Measurements from ENCODE around the gene SERPINA6. TPM values are rescaled to one million over a fixed set of nuclear protein-coding genes. Genes with fewer than 3 reads are reported as not detected.

SERPINA6 gene
- total RNA-seq, 1 donor from 2014 or later, result 1.1 TPM

DNA sequence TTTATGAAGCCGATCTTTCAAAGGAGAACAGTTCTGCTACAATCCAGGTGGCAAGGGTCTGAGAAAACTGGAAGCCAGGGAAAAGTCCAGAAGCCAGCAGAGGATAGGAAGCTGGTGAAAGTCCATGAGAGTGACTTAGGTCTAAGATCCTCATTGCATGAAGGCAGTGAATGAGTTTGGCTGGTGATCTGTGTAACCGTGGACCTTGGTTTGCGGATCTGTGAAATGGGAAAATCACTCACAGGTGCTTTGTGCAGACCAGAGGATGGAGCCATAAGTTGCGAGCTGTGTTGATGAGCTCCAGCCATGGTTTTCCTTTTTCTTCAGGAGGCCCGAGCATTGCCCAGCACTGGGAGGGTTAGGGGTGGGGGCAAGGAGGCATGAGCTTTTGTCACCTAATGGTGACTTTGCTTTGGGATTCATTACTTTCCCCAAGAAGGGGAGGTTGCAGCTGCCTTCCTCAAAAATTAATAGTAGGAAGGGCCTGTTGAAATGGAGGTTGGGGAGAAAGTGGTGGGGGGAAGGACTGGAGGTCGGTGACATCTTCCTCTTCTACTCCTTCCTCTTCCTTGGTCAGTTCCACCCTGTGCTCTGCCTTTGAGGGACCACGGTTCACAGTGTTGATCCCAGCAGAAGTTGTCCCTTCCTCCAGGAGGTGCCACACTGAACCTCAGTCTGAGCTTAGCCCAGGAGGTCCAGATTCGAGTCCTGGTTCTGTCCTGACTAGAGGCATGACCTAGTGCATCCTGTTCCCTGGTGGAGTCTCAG lies 20.3 kb upstream of the SERPINA6 start:
- Histone ChIP-seq H3K9me3 (no peaks in the 10 kb centered on the region), H3K4me1 (peaks cover 14% of the 10 kb centered on the region), H3K4me3 (no peak overlapping the region), H3K27me3 (ENCODE audit: low read depth) (no peaks in the 10 kb centered on the region), H3K27ac (no peak overlapping the region), H3K36me3 (no peaks in the 10 kb centered on the region)
- no peak for DNase-seq
- intact Hi-C loops (cut with DNase I), result no loop called here
- no peak for TF ChIP-seq CTCF (IDR thresholded peaks at IDR 0.05)
- peak in 1 of 2 donors; percentile 27 for ATAC-seq

- no peaks in the 10 kb centered on the region for H3K27me3 ChIP-seq (ENCODE audit: low read depth)
- no peak overlapping the region for H3K4me3 ChIP-seq
- H3K9me3 ChIP-seq, result no peaks in the 10 kb centered on the region
- H3K27ac ChIP-seq, result peak overlapping the region; percentile 36
- no peak for TF ChIP-seq CTCF (IDR thresholded peaks at IDR 0.05)
- H3K4me1 ChIP-seq, result peaks cover 14% of the 10 kb centered on the region
- H3K36me3 ChIP-seq, result no peaks in the 10 kb centered on the region
- ATAC-seq, result peak; percentile 86 to 89
- intact Hi-C loops (cut with DNase I), result no loop called here
- peak; percentile 80 for DNase-seq
Observed at GRCh38 chr14:94342334-94342934, 19.3 kb upstream of the SERPINA6 start.

DNA sequence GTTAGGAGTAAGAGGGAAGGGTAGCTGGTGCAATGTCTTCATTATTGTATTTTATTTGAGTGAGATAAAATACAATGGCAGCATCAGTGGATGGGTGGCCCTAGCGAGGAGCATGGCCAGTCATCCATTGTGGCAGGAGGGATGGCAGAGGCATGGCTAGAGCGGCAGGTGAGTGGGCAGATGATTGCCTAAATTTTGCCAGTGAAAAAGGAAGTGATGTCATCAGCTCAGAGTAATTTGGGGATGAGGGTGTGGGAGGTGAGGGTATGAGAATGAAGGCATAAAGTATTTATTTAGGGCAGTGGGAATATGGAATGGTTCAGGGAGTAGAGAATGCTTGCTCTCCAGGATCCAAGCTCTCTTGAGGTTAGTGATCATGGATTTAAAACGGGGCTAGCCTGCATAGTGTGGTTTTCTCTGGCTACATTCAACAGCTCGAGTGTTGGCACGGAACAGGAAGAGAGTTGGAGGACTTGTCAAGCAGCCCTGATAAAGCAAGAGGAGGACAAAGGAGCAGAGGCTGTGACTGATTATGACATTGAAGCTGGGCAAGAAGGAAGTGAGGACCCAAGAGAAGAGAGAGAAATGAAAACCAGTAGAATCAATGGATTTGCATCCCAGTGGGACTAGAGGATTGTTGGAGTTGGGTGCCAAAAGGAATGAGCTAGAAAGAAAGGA lies 18.7 kb upstream of the SERPINA6 start:
- ATAC-seq (peak; percentile 61 to 73), DNase-seq (no peak)
- no peak for TF ChIP-seq CTCF (IDR thresholded peaks at IDR 0.05)
- H3K4me3 ChIP-seq, result no peak overlapping the region
- no peaks in the 10 kb centered on the region for H3K27me3 ChIP-seq (ENCODE audit: low read depth)
- H3K9me3 ChIP-seq, result no peaks in the 10 kb centered on the region
- intact Hi-C loops (cut with DNase I), result no loop called here
- no peaks in the 10 kb centered on the region for H3K36me3 ChIP-seq
- peak overlapping the region; percentile 36 for H3K27ac ChIP-seq
- peaks cover 14% of the 10 kb centered on the region for H3K4me1 ChIP-seq

DNA sequence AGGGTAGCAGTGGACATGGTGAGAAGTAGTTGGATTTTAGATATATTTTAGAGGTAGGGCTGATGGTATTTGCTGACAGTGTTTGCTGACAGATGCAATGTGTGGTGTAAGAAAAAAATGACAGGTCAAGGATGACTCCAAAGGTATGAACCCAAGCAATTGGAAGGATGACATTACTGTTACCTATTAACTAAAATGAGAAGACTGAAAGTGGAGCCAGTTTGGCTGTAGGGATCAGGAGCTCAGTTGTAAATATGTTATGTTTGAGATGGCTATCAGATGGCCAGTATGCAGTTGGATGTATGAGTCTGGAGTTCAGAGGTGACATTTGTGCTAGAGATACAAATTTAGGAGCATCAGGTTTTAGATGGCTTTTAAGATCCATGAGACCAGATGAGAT lies 17.4 kb upstream of the SERPINA6 start:
- Histone ChIP-seq H3K9me3 (no peaks in the 10 kb centered on the region), H3K36me3 (no peaks in the 10 kb centered on the region), H3K27me3 (ENCODE audit: low read depth) (no peaks in the 10 kb centered on the region), H3K27ac (no peak overlapping the region), H3K4me3 (no peak overlapping the region), H3K4me1 (peaks cover 14% of the 10 kb centered on the region)
- TF ChIP-seq CTCF (IDR thresholded peaks at IDR 0.05), result no peak
- ATAC-seq (no peak), DNase-seq (no peak)
- intact Hi-C loops (cut with DNase I), result no loop called here

DNA sequence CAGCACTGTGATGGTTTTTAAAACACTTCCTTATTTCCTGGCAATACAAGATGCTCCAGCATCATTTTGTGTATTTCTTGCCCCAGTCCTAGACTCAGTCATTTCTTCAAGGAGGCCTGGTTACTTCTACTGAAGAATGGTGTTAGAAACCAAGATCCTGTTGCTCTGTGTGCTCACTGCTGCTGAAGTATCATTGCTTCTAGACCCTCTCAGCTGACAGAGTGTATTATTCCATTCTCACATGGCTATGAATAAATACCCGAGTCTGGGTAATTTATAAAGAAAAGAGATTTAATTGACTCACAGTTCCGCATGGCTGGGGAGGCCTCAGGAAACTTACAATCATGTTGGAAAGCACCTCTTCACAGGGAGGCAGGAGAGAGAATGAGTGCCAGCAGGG lies 14.9 kb upstream of the SERPINA6 start:
- intact Hi-C loops (cut with DNase I), result no loop called here
- Histone ChIP-seq H3K9me3 (no peaks in the 10 kb centered on the region), H3K27ac (no peak overlapping the region), H3K4me1 (peaks cover 14% of the 10 kb centered on the region), H3K27me3 (ENCODE audit: low read depth) (no peaks in the 10 kb centered on the region), H3K36me3 (no peaks in the 10 kb centered on the region), H3K4me3 (no peak overlapping the region)
- DNase-seq (no peak), ATAC-seq (no peak)
- TF ChIP-seq CTCF (IDR thresholded peaks at IDR 0.05), result no peak
